H9 (cell line): ENCODE results near the gene RAB27B. TPM values are rescaled to one million over a fixed set of nuclear protein-coding genes. Genes with fewer than 3 reads are reported as not detected.

ENCODE experiments used
- DNase-seq: peaks from one replicate; pipeline ENCODE4 v3.0.0-alpha.2; 2017
- H2AFZ ChIP-seq: one replicate; pipeline ENCODE4 v1.6.1; 2013; ENCODE audit warnings: mild to moderate bottlenecking, low read length, control low read depth, moderate library complexity
- H2AK5ac ChIP-seq: 2 replicates; pipeline ENCODE4 v1.6.1; 2013; ENCODE audit warnings: low read length, control low read depth, mixed read lengths; ENCODE audit not compliant: insufficient read length
- H2BK120ac ChIP-seq: one replicate; pipeline ENCODE4 v1.6.1; 2013; ENCODE audit warnings: low read depth, mild to moderate bottlenecking, low read length, control low read depth, inconsistent platforms; ENCODE audit not compliant: poor library complexity, severe bottlenecking
- H2BK12ac ChIP-seq: 2 replicates; pipeline ENCODE4 v1.6.1; 2013; ENCODE audit warnings: low read length, control low read depth, mixed read lengths, low read depth; ENCODE audit not compliant: insufficient read length
- H2BK15ac ChIP-seq: 2 replicates; pipeline ENCODE4 v1.6.1; 2013; ENCODE audit warnings: low read depth, low read length, control low read depth
- H2BK20ac ChIP-seq: one replicate; pipeline ENCODE4 v1.6.1; 2013; ENCODE audit warnings: low read depth, mild to moderate bottlenecking, low read length, control low read depth, inconsistent platforms; ENCODE audit not compliant: poor library complexity, severe bottlenecking
- H2BK5ac ChIP-seq: 2 replicates; pipeline ENCODE4 v1.6.1; 2013; ENCODE audit warnings: low read length, control low read depth, mixed read lengths; ENCODE audit not compliant: insufficient read length
- H3K14ac ChIP-seq: 2 replicates; pipeline ENCODE4 v1.6.1; 2013; ENCODE audit warnings: low read length, control low read depth; ENCODE audit not compliant: insufficient read depth
- H3K18ac ChIP-seq: 2 replicates; pipeline ENCODE4 v1.6.1; 2013; ENCODE audit warnings: low read depth, mild to moderate bottlenecking, mixed read lengths, low read length, control low read depth; ENCODE audit not compliant: insufficient read length
- H3K23ac ChIP-seq: 2 replicates; pipeline ENCODE4 v1.6.1; 2013; ENCODE audit warnings: low read length, control low read depth, mixed read lengths, low read depth; ENCODE audit not compliant: insufficient read length
- H3K23me2 ChIP-seq: 2 replicates; pipeline ENCODE4 v1.6.1; 2013; ENCODE audit warnings: low read depth, mild to moderate bottlenecking, mixed read lengths, low read length, control low read depth; ENCODE audit not compliant: insufficient read length, poor library complexity, severe bottlenecking
- H3K27ac ChIP-seq: 2 replicates; pipeline ENCODE4 v1.5.1; 2013; ENCODE audit warnings: low read length, control low read depth, mixed read lengths, low read depth; ENCODE audit not compliant: insufficient read length
- H3K27me3 ChIP-seq: 2 replicates; pipeline ENCODE4 v1.6.1; 2013; ENCODE audit warnings: low read length, control low read depth, inconsistent platforms; ENCODE audit not compliant: insufficient read depth
- H3K4ac ChIP-seq: 2 replicates; pipeline ENCODE4 v1.6.1; 2013; ENCODE audit warnings: low read depth, mild to moderate bottlenecking, control low read depth, inconsistent platforms, low read length, moderate library complexity
- H3K4me1 ChIP-seq: 2 replicates; pipeline ENCODE4 v1.6.1; 2013; ENCODE audit warnings: low read length, control low read depth, inconsistent platforms; ENCODE audit not compliant: insufficient read depth
- H3K4me2 ChIP-seq: 2 replicates; pipeline ENCODE4 v1.6.1; 2013; ENCODE audit warnings: low read length, control low read depth, mixed read lengths; ENCODE audit not compliant: insufficient read length, insufficient read depth
- H3K56ac ChIP-seq: 2 replicates; pipeline ENCODE4 v1.6.1; 2013; ENCODE audit warnings: low read depth, mild to moderate bottlenecking, mixed read lengths, low read length, control low read depth; ENCODE audit not compliant: insufficient read length
- H3K79me1 ChIP-seq: 2 replicates; pipeline ENCODE4 v1.6.1; 2013; ENCODE audit warnings: low read depth, mild to moderate bottlenecking, moderate library complexity, low read length, control low read depth, inconsistent platforms; ENCODE audit not compliant: insufficient read depth, poor library complexity, severe bottlenecking
- H3K79me2 ChIP-seq: 2 replicates; pipeline ENCODE4 v1.6.1; 2013; ENCODE audit warnings: low read length, control low read depth, inconsistent platforms; ENCODE audit not compliant: insufficient read depth
- H3K9ac ChIP-seq: 2 replicates; pipeline ENCODE4 v1.6.1; 2013; ENCODE audit warnings: low read length, control low read depth, mixed read lengths; ENCODE audit not compliant: insufficient read length; ENCODE audit errors: extremely low read depth
- H3K9me3 ChIP-seq: one replicate; pipeline ENCODE4 v1.6.1; 2013; ENCODE audit warnings: low read depth, low read length, inconsistent platforms; ENCODE audit not compliant: control insufficient read depth
- H3T11ph ChIP-seq: one replicate; pipeline ENCODE4 v1.6.1; 2013; ENCODE audit warnings: mild to moderate bottlenecking, low read length, control low read depth, inconsistent platforms
- H4K20me1 ChIP-seq: one replicate; pipeline ENCODE4 v1.6.1; 2013; ENCODE audit not compliant: control insufficient read depth, insufficient read length, insufficient read depth
- H4K5ac ChIP-seq: 2 replicates; pipeline ENCODE4 v1.6.1; 2013; ENCODE audit warnings: low read depth, mild to moderate bottlenecking, mixed read lengths, low read length, control low read depth; ENCODE audit not compliant: insufficient read length
- H4K8ac ChIP-seq: replicated peaks from 2 replicates; pipeline ENCODE4 v1.6.1; 2013; ENCODE audit warnings: low read length, control low read depth, mixed read lengths, low read depth; ENCODE audit not compliant: insufficient read length
- H4K91ac ChIP-seq: 2 replicates; pipeline ENCODE4 v1.6.1; 2013; ENCODE audit warnings: low read depth, mild to moderate bottlenecking, moderate library complexity, mixed read lengths, low read length, control low read depth; ENCODE audit not compliant: insufficient read length
- H3K27ac Mint-ChIP-seq, 3 experiments: 2 replicates in 2 of 3; 3 replicates in 1 of 3; pipeline ENCODE4 v1.8.0; 2020 to 2021; ENCODE audit warnings: mixed read lengths in 3 of 3, mild to moderate bottlenecking in 1 of 3, moderate library complexity in 1 of 3
- H3K27me3 Mint-ChIP-seq: 2 replicates; pipeline ENCODE4 v1.8.0; 2021; ENCODE audit warnings: low read depth, mild to moderate bottlenecking, moderate library complexity, mixed read lengths
- H3K36me3 Mint-ChIP-seq, 3 experiments: 2 replicates in 2 of 3; 3 replicates in 1 of 3; pipeline ENCODE4 v1.8.0; 2020 to 2021; ENCODE audit warnings: low read depth in 3 of 3, mixed read lengths in 3 of 3; ENCODE audit not compliant: insufficient read depth in 1 of 3
- H3K4me1 Mint-ChIP-seq, 2 experiments: 2 replicates each; pipeline ENCODE4 v1.8.0; 2020; ENCODE audit warnings: mixed read lengths in 2 of 2
- H3K4me3 Mint-ChIP-seq, 2 experiments: 2 replicates in 1 of 2; 3 replicates in 1 of 2; pipeline ENCODE4 v1.8.0; 2020 to 2021; ENCODE audit warnings: mild to moderate bottlenecking in 2 of 2, mixed read lengths in 2 of 2, moderate library complexity in 1 of 2
- H3K9me3 Mint-ChIP-seq, 2 experiments: 2 replicates in 1 of 2; 3 replicates in 1 of 2; pipeline ENCODE4 v1.8.0; 2020; ENCODE audit warnings: mild to moderate bottlenecking in 2 of 2, mixed read lengths in 2 of 2, moderate library complexity in 1 of 2
- WGBS: extraction: QIAGEN DNeasy Blood & Tissue Kit; methylation state at CpG from one replicate; pipeline ENCODE4 v1.1.7; 2013; ENCODE audit warnings: missing lambda C conversion rate, low lambda C conversion rate, mixed read lengths; ENCODE audit not compliant: insufficient read length; ENCODE audit errors: extremely low coverage; 5-methylcytosine and 5-hydroxymethylcytosine counted together
- total RNA-seq: library from RNA; stranded (reverse); gene quantifications from 2 replicates; pipeline ENCODE4 v1.2.1, GENCODE V29; 2021
- TF ChIP-seq, protein P1 (sequence below): fragments of 200-600 bp; sonication (generic); conservative IDR thresholded peaks from 3 replicates; pipeline ENCODE4 v1.8.0; 2021; ENCODE audit warnings: antibody characterized with exemption, mild to moderate bottlenecking

RAB27B gene
- total RNA-seq, 1 experiment from 2014 or later: 0.15 TPM

DNA sequence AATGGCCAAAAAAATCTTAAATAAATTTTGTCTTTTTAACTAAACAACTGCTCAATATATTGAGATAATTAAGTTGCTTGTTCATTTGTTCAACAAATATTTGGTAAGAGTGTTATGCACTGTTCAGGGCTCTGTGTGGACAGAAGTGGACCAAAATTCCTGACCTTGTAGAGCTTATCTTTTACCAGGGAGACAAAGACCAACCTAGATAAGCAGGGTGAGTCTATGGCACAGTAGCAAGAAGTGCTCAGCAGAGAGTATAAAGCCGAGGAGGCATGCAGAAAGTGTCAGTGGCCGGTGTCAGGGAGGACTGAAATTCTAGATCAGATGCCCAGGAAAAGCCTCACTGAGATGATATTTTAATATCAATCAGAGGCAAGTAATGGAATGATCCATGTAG, 2.6 kb downstream of the RAB27B start:
- TF ChIP-seq, protein P1, sequence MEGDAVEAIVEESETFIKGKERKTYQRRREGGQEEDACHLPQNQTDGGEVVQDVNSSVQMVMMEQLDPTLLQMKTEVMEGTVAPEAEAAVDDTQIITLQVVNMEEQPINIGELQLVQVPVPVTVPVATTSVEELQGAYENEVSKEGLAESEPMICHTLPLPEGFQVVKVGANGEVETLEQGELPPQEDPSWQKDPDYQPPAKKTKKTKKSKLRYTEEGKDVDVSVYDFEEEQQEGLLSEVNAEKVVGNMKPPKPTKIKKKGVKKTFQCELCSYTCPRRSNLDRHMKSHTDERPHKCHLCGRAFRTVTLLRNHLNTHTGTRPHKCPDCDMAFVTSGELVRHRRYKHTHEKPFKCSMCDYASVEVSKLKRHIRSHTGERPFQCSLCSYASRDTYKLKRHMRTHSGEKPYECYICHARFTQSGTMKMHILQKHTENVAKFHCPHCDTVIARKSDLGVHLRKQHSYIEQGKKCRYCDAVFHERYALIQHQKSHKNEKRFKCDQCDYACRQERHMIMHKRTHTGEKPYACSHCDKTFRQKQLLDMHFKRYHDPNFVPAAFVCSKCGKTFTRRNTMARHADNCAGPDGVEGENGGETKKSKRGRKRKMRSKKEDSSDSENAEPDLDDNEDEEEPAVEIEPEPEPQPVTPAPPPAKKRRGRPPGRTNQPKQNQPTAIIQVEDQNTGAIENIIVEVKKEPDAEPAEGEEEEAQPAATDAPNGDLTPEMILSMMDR: no peak
- no peak overlapping the region for H3K23ac ChIP-seq
- no peak overlapping the region for H2BK120ac ChIP-seq
- no peak overlapping the region for H2AFZ ChIP-seq
- no peaks in the 10 kb centered on the region for H3K36me3 Mint-ChIP-seq
- H2BK20ac ChIP-seq: no peak overlapping the region
- WGBS: no CpG with 5 or more reads among the region's 2 CpGs
- no peak overlapping the region for H3K14ac ChIP-seq
- no peak overlapping the region for H3K9ac ChIP-seq
- no peak overlapping the region for H4K91ac ChIP-seq
- no peaks in the 10 kb centered on the region for H3K9me3 ChIP-seq
- H3K4me1 Mint-ChIP-seq: peaks cover 12 to 15% of the 10 kb centered on the region in 2 experiments
- H3K4me1 ChIP-seq: no peaks in the 10 kb centered on the region
- peaks cover 18% of the 10 kb centered on the region for H3K27me3 Mint-ChIP-seq
- H3K4me2 ChIP-seq: no peak overlapping the region
- H3K23me2 ChIP-seq: peaks cover 5% of the 10 kb centered on the region
- no peaks in the 10 kb centered on the region for H4K20me1 ChIP-seq
- H2BK12ac ChIP-seq: no peak overlapping the region
- H3K79me2 ChIP-seq: no peaks in the 10 kb centered on the region
- H3K56ac ChIP-seq: no peak overlapping the region
- H3K27me3 ChIP-seq: no peaks in the 10 kb centered on the region
- H2BK5ac ChIP-seq: no peak overlapping the region
- H4K8ac ChIP-seq: no peak overlapping the region
- H3K18ac ChIP-seq: no peak overlapping the region
- no peak overlapping the region for H3K27ac Mint-ChIP-seq
- no peak overlapping the region for H3K27ac ChIP-seq
- H3T11ph ChIP-seq: no peak overlapping the region
- no peaks in the 10 kb centered on the region for H3K79me1 ChIP-seq
- H4K5ac ChIP-seq: no peak overlapping the region
- H3K4ac ChIP-seq: no peak overlapping the region
- H3K9me3 Mint-ChIP-seq: no peaks in the 10 kb centered on the region; a peak in 2 of 5 replicates
- no peak overlapping the region for H3K4me3 Mint-ChIP-seq
- no peak for DNase-seq
- H2AK5ac ChIP-seq: no peak overlapping the region
- no peak overlapping the region for H2BK15ac ChIP-seq
